Amygdala (tissue), 56 donors: ENCODE results near the gene ATXN7.
A peak's percentile ranks its signal among the peaks of the same experiment; 100 is the strongest.

Experiments
- DNase-seq, 56 donors: peaks; one replicate each; lab custom pipeline; 2025; lab: John Stamatoyannopoulos, UW

ATXN7 gene

DNA sequence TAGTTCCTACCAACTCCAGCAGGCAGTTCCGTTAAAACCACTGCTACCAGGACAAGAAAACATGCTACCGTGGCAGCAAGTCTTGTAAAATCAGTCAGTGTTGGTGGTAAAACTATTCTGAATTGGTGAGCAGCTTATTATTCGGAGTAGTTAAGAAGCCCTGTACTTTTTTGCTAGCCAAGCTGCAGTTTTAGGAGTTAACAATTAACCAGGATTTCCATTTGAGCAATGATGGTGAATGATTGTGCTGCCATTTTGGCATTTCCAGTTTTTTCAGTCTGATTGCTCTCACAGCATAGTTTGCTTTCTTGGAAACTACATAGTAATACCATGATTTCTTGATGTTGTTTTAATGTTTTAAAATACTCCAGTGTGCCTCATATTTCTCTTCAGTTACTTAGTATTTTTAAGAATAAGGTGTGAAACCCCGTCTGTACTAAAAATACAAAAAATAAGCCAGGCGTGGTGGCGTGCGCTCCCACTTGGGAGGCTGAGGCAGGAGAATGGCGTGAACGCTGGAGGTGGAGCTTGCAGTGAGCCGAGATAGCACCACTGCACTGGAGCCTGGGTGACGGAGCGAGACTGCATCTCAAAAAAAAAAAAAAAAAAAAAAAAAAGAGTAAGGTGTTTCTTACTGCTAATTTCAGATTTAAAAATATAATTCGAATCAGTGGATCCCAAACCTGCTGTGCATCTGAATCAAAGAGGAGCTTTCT, 92.3 kb downstream of the ATXN7 start:
- DNase-seq: no peak

DNA sequence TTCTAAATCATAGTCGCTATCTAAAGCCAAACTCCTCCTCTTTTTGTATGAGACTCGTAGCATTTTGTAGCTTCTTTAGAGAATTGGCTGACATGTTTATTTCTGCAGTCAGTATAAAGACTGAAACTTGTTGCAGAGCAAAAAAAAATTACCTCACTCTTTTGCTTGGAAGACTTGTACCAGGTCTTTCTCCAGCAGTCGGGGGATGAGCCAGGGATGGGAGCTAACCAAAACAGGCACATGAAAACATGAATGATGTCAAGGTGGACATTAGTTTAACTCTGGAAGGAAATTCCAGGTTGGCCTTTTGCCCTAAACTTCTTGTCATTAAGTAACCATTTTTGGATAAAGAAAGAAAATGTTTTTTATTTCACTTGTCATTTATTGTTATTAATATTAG, 95.5 kb downstream of the ATXN7 start:
- DNase-seq: no peak

DNA sequence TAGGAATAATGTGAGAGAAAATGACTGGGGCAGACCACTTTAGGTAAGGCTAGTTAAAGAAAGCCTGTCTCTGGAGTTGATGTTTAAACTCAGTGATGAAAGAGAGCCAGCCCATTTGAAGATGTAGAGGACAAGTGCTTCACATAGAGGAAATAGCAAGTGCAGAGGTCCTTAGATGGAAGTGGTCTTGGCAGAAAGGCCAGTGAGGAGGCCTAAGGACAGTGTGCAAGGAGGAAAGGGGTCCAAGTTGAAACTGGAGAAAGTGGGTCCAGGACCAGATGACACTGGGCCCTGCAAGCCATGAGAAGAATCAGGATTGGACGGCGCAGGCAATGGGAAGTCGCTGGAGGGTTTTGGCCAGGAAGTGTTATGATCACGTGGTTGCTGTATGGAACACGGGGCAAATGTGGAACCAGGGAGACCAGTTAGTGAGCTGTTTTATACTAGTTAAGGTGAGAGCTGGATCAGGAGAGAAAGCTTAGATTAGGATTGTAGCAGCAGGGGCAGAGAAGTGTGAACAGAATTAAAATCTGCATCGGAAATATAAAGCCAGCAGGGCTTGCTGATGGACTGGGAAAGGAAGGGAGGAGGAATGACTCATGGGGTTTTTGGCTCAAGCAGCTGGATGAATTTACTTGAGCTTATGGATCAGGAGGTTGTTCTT, 96.5 kb downstream of the ATXN7 start:
- DNase-seq: peak in 10 of 56 donors; percentile 2 to 51 (median 12)

DNA sequence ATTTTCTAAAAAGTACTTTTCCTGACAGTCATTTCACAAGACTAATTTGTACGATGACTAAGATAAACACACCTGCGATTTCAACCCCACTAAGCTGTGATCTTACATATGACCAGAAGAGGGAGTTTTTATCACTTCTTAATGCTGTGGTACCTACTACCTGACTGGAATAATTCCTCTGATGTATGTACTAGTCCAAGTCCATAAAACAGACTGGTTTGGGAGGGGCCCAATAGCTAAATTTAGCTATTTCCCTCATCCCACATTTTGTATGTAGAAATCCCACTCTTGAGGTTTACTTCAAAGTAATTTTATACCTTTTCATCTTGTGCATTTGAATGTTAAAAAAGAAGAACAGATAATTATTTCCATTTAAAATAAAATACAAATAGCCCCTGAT, 98.2 kb downstream of the ATXN7 start:
- DNase-seq: no peak

DNA sequence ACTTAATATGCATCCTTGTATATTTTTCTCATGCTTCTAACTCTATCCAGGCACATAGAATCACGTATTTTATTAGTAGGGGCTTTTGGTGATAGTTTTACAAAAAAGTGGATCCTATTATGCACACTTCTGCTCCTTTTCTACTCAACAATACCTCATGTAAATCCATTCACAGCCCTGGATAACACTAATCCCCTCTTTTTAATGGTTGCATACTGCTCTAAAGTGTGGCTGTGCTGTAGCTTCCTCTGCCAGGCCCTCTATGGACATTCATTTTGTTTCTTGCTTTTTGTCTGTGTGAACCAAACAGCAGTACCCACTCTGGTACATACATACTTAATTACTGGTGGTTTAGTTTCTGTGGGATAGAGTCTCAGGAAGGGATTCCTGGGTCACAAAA, 99.8 kb downstream of the ATXN7 start:
- no peak for DNase-seq

DNA sequence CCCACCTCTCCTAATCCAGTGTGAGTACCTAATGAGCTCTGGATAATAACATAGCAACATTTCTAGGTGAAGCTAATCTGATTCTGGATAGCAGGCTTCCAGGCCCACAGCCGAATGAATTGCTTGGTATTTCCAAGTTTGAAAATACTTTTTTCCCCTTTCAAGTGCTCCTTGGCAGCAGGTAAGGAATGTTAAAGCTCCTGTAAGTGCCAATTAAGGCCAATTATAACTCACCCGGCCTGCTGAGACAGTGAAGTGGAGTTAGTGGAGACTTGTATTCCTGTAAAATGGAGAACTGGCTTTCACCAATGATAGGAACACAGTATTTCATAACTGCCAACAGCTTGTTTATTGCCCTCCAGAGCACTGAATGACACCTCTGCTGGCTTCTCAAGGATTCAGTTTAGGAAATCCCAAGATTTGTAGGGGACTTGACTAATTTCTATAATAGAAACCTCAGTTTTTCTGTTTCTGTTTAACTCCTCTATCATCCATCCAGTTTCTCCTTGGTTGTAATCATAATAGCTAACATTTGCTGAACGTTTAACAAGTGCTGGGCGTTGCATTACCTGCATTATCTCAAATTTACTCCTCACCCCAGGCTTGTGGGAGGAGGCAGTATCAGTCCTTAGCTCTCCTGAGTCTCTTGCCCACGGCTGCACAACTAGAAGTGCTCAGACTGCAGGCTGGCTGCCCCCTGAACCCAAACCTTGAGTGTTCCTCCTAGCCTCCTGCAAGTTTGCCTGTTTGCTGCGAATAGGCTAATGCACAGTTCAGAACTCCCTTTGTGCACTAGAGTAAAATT, 101.2 kb downstream of the ATXN7 start:
- DNase-seq: peak in 4 of 56 donors; percentile 9 to 18 (median 12)

DNA sequence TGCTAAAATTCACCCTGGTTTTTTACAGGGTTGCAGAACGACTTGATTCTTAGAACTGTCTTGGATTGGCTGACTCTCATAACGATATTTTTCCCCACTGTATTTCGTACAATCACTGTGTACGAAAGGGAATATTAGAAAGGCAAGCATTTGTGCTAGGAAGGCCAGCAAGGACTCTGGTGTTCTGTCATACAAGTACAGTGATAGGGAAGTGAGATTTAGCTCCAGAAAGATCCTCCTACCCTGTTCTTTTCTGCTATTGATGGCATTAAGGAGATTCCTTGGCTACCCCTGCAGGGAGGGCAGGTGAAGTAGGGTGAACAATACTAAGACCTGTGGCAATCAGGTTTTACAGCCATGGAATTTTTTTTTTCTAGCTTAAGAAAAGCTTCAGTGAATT, 102.3 kb downstream of the ATXN7 start:
- no peak for DNase-seq

GRCh38 chr3:63966871-63967270, 103.2 kb downstream of the ATXN7 start:
- DNase-seq: no peak

DNA sequence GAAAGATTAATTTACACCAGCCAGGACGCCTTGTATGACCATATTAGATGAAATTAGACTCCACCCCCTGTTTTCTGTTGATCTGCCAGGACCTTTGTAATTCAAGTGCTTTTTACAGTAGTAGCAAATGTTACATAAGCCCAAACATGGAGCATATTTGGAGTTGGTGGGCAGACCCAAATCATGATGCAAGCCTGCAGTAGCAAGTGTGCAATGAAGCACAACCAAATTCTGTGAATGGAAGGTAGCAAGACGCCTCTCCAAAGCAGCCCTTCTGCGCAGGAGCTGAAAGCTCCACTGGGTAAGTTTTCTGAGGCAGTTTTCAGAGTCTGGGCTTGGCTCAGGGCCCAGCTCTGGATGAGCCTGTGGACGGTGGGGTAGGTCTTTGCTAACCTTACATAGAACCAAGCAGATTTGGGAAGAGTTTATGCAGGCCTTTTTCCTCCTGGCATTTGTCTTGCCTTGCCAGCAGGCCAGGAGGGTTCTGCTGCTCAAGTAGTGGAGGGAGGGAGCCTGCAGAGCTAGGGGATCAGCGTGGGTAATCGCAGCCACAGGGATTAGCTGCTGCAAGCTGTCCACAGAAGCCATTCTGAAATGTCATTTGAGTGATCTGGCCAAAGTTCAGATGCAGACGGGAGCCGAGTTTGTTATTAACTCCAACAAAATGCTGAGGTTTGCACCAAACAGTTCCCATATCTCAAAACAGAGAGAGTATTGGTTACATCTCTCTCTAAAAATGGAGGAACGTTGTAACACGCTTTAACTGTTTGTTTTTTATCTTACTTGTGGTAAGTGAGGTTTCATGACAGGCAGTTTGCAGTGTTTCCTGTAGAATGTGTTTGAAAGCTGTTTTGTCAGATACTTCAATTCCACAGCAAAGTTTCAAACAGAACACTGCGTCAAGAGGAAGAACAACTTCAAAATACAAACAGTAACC, 104.3 kb downstream of the ATXN7 start:
- peak in 9 of 56 donors; percentile 2 to 37 (median 16) for DNase-seq

- DNase-seq: no peak
Observed at GRCh38 chr3:63968612-63969350, 105.1 kb downstream of the ATXN7 start.

GRCh38 chr3:63969876-63970275, 106.2 kb downstream of the ATXN7 start:
- DNase-seq: no peak

DNA sequence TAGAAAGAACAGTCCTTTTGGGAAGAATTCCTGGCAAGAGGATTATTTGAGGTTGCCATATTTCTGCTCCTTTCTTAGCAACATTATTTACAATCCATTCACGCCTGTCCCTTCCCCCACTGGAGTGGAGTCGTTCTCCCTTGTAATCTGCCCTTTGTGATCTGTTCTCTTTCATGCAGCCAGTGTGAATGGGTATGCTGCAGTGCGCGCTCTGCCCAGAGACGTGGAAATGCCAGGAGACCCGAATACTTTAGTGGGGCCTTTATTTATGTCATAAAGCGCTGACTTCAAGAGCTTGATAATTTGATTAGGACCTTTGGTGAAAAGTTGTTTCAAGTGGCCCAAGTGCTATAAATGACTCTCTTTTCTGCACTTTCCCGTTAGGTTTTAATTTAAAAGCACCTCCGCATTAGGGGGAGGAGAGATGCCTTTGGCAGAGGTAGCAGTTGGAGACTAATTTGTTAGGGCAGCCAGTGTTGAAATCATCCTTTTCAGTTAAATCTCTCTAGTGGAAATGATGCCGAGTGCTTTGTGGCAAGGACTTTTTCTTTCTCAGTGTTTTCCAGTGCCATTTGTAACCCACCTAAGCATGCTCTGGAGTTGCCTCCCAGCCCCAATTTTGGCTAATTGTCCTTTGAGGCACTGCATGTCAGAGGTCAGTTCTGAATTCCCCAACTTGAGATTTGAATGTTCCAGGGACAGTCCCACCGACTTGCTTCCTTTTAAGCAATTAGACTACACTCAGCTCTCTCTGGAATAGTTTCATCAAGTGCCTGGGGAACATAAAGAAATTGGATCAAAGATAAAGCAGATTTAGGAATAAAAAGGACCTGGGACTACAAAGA, 107.2 kb downstream of the ATXN7 start:
- peak in 18 of 56 donors; percentile 15 to 65 (median 30) for DNase-seq

GRCh38 chr3:63972196-63972595, 108.5 kb downstream of the ATXN7 start:
- DNase-seq: no peak

GRCh38 chr3:63972987-63973386, 109.3 kb downstream of the ATXN7 start:
- no peak for DNase-seq

DNA sequence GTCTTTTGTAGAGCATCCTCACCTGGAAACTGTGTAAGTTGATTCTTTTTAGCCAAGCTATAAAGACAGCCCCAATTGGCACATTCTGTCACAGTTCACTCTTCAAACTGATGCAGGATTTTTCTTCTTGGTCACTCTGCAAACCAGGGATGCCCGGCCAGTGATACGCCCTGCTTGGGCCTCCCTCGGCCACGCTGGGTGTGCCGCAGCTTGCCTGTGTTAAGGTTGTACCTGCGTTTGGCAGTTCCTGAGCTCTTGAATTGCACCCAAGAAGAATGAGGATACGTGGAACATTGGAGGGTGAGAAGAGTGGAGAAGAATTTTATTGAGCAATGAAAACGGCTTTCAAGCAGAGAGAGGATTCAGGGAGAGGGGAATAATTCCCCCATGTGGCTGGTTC, 109.7 kb downstream of the ATXN7 start:
- DNase-seq: no peak

DNA sequence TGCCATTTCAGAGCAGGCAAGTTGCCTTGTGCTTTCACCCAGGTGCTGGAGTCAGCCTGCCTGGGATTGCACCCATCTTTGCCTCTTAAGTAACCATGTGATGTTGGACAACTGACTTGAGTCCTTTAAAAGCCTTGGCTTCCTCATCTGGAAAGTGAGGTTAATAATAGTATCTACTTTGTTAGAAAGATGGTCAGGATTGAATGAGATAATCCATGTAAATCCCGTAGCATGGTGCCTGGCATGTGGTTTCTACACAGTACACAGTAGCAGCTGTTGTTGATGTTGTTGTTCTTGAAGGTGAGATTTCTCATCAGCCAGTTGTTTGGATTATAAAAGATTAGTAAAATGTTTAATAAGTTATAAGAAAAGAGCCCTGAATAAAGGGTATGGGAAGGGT, 110.8 kb downstream of the ATXN7 start:
- DNase-seq: no peak

DNA sequence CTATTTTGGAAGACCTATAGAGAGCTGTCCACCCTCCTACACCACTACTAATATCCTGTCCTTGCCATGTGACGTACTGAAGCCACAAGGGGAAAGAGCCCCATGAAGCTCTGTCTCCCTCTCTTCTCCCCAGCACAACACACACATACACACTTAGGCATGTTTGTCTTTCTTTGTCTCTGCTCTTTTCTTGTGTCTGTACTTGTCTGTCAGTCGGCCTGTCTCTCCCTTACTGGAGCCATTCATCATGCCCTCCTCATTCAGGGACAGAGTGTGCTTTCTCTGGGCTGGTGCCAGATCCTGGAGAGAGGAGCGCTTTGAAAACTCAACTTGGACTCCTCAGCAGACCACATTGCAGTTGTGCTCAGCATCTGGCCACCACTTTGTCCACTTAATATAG, 112.1 kb downstream of the ATXN7 start:
- peak in 34 of 56 donors; percentile 8 to 72 (median 32) for DNase-seq

- no peak for DNase-seq
Observed at GRCh38 chr3:63976161-63976871, 112.6 kb downstream of the ATXN7 start.
